ENCODE results near the gene TERB1.

DNA sequence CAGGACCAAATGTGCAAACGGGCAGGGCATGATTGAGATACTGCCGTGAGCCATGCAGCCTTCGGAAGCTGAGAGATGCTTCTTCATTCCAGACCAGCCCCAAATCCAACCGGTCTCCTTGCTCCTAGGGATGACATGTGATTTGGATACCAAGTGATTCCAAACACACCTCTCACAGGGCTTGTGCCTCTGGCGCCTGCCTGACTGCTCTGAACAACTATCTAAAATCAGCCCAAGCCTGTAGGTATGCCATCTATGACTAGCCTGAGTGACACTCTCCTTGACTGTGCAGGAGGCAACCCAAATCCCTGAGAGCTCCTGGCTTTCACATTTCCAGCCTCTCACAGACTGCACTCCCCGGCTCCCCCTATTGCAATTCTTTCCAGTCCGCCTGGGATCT lies 70.3 kb downstream of the TERB1 start:
- TF ChIP-seq, protein P1, sequence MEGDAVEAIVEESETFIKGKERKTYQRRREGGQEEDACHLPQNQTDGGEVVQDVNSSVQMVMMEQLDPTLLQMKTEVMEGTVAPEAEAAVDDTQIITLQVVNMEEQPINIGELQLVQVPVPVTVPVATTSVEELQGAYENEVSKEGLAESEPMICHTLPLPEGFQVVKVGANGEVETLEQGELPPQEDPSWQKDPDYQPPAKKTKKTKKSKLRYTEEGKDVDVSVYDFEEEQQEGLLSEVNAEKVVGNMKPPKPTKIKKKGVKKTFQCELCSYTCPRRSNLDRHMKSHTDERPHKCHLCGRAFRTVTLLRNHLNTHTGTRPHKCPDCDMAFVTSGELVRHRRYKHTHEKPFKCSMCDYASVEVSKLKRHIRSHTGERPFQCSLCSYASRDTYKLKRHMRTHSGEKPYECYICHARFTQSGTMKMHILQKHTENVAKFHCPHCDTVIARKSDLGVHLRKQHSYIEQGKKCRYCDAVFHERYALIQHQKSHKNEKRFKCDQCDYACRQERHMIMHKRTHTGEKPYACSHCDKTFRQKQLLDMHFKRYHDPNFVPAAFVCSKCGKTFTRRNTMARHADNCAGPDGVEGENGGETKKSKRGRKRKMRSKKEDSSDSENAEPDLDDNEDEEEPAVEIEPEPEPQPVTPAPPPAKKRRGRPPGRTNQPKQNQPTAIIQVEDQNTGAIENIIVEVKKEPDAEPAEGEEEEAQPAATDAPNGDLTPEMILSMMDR (IDR thresholded peaks at IDR 0.05; ENCODE audit: low read depth, low read length): no peak
- TF ChIP-seq POLR2A (IDR thresholded peaks at IDR 0.05; ENCODE audit: extremely low read depth, insufficient read length) (no peak), MYC (IDR thresholded peaks at IDR 0.05; ENCODE audit: low read depth, low read length) (no peak)
- TF ChIP-seq, protein P2, sequence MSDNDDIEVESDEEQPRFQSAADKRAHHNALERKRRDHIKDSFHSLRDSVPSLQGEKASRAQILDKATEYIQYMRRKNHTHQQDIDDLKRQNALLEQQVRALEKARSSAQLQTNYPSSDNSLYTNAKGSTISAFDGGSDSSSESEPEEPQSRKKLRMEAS (IDR thresholded peaks at IDR 0.05; ENCODE audit: low read depth, low read length): no peak
